ENCODE data around the gene RPS15. TPM values are rescaled to one million over a fixed set of nuclear protein-coding genes. Genes with fewer than 3 reads are reported as not detected.

Gene RPS15
- total RNA-seq, 4 donors from 2014 or later, result 1,291 to 3,466 (median 2,344) TPM

DNA sequence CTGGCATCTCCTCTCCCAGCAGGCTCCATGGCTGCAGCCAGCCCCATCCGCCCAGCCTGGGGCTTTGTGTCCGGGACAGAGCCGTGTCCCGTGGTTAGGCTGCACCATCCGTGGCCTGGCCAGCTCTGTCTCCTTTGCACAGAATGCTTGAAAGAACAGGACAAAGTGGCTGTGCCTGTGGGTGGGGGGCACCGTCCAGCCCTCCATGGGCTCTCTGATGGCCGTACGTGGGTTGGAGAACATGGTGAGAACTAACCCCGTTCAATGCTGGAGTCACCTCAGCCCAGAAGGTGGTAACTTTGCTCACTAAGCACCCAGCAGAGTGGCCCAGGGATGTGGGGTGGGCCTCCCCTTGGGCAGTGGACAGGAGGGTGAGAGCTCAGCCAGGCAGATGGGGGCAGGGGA, 2.8 kb downstream of the RPS15 start:
- Histone ChIP-seq H3K9me3 (no peaks in the 10 kb centered on the region), H3K4me3 (no peak overlapping the region), H3K27me3 (peaks cover 13% of the 10 kb centered on the region), H3K4me1 (peaks cover 0 to 47% (median 23%) of the 10 kb centered on the region in 3 donors), H3K36me3 (peaks cover 0 to 47% of the 10 kb centered on the region in 2 donors), H3K27ac (no peak overlapping the region)
- ATAC-seq, result no peak
- TF ChIP-seq POLR2A (IDR thresholded peaks at IDR 0.05) (no peak), EP300 (IDR thresholded peaks at IDR 0.05) (no peak), POLR2AphosphoS5 (IDR thresholded peaks at IDR 0.05) (no peak)
- TF ChIP-seq, protein P1, sequence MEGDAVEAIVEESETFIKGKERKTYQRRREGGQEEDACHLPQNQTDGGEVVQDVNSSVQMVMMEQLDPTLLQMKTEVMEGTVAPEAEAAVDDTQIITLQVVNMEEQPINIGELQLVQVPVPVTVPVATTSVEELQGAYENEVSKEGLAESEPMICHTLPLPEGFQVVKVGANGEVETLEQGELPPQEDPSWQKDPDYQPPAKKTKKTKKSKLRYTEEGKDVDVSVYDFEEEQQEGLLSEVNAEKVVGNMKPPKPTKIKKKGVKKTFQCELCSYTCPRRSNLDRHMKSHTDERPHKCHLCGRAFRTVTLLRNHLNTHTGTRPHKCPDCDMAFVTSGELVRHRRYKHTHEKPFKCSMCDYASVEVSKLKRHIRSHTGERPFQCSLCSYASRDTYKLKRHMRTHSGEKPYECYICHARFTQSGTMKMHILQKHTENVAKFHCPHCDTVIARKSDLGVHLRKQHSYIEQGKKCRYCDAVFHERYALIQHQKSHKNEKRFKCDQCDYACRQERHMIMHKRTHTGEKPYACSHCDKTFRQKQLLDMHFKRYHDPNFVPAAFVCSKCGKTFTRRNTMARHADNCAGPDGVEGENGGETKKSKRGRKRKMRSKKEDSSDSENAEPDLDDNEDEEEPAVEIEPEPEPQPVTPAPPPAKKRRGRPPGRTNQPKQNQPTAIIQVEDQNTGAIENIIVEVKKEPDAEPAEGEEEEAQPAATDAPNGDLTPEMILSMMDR (IDR thresholded peaks at IDR 0.05), result no peak
- no CpG with 5 or more reads among the region's 9 CpGs for WGBS, 2 donors (ENCODE audit: low coverage in 1 of 2)

DNA sequence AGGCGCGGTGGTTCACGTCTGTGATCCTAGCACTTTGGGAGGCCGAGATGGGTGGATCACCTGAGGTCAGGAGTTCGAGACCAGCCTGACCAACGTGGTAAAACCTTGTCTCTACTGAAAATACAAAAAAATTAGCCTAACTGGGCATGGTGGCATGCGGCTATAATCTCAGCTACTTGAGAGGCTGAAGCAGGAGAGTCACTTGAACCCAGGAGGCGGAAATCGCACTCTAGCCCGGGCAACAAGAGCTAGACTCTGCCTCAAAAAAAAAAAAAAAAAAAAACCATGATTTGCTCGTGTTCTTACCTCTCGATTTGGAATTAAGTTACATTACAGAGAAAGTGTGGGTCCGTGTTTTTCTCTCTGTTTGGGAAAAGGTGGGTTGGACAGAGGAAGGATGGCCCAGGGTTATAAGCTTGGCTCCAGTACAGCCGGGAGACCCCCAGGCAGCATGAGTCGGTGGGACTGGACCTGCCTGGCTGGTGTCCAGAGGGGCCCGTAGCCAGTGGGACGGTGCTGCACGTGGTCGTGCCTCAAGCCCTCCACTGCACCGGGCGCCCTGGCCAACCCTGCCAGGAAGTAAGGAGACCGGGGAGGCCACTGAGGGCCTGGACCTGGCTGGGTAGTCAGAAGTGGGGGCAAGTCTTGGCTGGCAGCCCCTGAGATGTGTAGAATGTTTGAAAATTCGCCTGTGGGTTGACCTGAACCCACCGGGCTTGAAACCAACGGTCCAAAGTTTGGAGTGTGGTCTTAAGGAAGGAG, 3.7 kb downstream of the RPS15 start:
- ATAC-seq, result no peak
- Histone ChIP-seq H3K27ac (no peak overlapping the region), H3K27me3 (peaks cover 21% of the 10 kb centered on the region), H3K9me3 (no peaks in the 10 kb centered on the region), H3K4me3 (no peak overlapping the region), H3K4me1 (peaks cover 0 to 55% (median 31%) of the 10 kb centered on the region in 3 donors), H3K36me3 (peaks cover 0 to 40% of the 10 kb centered on the region in 2 donors)
- TF ChIP-seq EP300 (IDR thresholded peaks at IDR 0.05) (no peak), POLR2A (IDR thresholded peaks at IDR 0.05) (no peak), POLR2AphosphoS5 (IDR thresholded peaks at IDR 0.05) (no peak)
- TF ChIP-seq, protein P1 (IDR thresholded peaks at IDR 0.05), result no peak
- WGBS, 2 donors (ENCODE audit: low coverage in 1 of 2), result 61 to 75% methylated on average over 7 to 8 of the region's 25 CpGs

DNA sequence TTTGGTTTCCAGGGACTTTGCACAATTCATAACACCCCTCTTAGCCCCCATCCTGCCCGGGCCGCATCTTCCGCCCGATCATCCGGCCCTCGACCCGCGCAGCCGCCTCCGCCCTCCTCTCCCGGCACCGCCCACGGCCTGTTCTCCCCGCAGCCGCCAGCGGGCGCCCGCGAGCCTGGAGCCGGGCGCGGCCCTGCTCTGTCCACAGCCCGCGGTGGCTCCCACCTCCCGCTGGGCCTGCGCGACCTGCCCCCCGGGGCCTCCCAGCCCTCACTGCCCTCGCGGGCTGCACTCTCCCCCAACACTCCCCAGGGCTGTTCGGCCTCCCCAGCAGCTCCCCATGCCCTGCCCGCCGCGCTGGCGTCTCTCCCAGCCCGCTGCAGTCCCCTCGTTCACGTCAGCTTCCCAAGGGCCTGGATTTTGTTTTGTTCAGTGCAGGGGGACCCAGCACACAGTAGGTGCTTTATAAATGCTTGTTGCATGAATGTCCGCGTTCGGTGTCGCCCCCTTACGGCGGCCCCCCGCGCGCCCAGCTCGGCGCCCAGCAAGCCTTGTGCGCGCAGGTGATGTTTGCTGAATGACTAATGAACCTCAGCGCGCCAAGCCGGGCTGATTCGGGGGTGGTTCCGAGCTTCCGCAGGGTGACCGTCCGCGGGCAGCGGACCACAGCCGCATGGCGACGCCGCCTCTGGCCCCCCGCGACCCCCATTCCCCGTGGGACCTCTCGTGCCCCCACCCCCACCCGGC, 7.2 kb downstream of the RPS15 start:
- H3K27ac ChIP-seq, result peak overlapping the region in 2 of 4 donors; percentile 14 to 63
- peaks cover 0 to 30% of the 10 kb centered on the region in 2 donors for H3K36me3 ChIP-seq
- ATAC-seq, result peak; percentile 91
- WGBS, 2 donors (ENCODE audit: low coverage in 1 of 2), result 20% methylated on average over 2 of the region's 70 CpGs; no CpG with 5 or more reads in 1 of the 2 donors
- H3K4me3 ChIP-seq, result peak overlapping the region in 1 of 2 donors; percentile 46
- H3K27me3 ChIP-seq, result peaks cover 56% of the 10 kb centered on the region
- no peaks in the 10 kb centered on the region for H3K9me3 ChIP-seq
- TF ChIP-seq, protein P1 (IDR thresholded peaks at IDR 0.05), result peak in 3 of 4 experiments; percentile 84 to 95 (median 91)
- no peak for TF ChIP-seq POLR2AphosphoS5 (IDR thresholded peaks at IDR 0.05)
- peaks cover 0 to 44% (median 23%) of the 10 kb centered on the region in 3 donors for H3K4me1 ChIP-seq

DNA sequence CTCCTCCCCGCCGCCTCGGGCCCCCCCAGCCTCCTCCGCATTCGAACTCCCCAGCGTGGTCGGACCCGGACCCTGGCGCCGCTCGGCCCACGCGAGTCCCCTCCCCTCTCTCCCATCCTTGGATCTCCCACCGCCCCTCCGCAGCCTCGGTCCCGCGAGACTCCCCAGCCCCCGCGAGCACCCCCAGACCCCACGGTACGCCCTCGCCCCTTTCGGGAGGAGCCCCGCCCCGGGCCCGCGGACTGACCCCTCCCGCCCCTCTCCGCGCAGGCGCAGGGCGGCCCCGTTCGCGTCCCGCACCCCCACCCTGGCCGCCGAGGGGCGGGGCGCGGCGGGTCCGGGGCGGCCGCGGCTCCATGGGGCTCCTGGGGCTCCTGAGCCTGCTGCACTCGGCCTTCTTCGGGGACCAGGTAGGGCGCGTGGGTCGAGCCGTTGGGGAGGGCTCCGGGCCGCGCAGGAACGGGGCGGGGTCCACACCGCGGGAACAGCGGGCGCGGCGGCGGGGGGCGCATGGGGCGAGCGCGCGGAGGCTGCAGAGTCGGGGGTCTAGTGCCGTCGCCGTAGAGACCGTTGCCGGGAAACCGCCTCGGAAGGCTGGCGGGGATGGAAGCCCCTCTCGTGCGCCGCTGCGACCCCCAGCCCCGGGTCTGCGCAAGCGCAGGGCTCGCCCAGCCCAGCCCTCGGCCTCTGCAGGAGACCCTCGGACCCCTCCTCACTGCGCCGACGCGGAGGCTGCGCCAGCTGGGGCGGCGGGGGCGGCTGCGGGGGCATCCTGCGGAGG, 7.9 kb downstream of the RPS15 start:
- peak overlapping the region in 1 of 2 donors; percentile 46 for H3K4me3 ChIP-seq
- no CpG with 5 or more reads among the region's 99 CpGs for WGBS, 2 donors (ENCODE audit: low coverage in 1 of 2)

More for the DNA sequence above, 7.9 kb downstream of the RPS15 start:
- Histone ChIP-seq H3K36me3 (peaks cover 0 to 23% of the 10 kb centered on the region in 2 donors), H3K4me1 (peaks cover 0 to 36% (median 23%) of the 10 kb centered on the region in 3 donors), H3K9me3 (no peaks in the 10 kb centered on the region), H3K27ac (no peak overlapping the region), H3K27me3 (peaks cover 64% of the 10 kb centered on the region)
- TF ChIP-seq POLR2A (IDR thresholded peaks at IDR 0.05) (no peak), POLR2AphosphoS5 (IDR thresholded peaks at IDR 0.05) (no peak), EP300 (IDR thresholded peaks at IDR 0.05) (no peak)
- TF ChIP-seq, protein P1 (IDR thresholded peaks at IDR 0.05), result no peak
- ATAC-seq, result no peak
